Stomach (tissue), 4 donors: ENCODE results near the gene TRO.
A peak's percentile ranks its signal among the peaks of the same experiment; 100 is the strongest.

ENCODE experiments used
- CTCF ChIP-seq, 7 experiments: fragments of 450-650 bp in 4 of 7; fragments of 200-600 bp in 3 of 7; sonication (generic) in 3 of 7; IDR thresholded peaks; one replicate each; pipeline ENCODE4 v1.5.1; 2016 to 2019; ENCODE audit warnings: antibody characterized with exemption in 7 of 7, control low read depth in 2 of 7, mild to moderate bottlenecking in 1 of 7
- POLR2A ChIP-seq, 4 donors: fragments of 450-650 bp; IDR thresholded peaks; one replicate each; pipeline ENCODE4 v1.6.1; 2016; ENCODE audit warnings: antibody characterized with exemption in 4 of 4, control low read depth in 2 of 4, mild to moderate bottlenecking in 1 of 4, moderate library complexity in 1 of 4
- POLR2AphosphoS5 ChIP-seq, 3 donors: sonication (generic); formaldehyde crosslinking; IDR thresholded peaks; one replicate each; pipeline ENCODE4 v1.6.1; 2016; ENCODE audit warnings: antibody characterized with exemption in 3 of 3

- no peak for TF ChIP-seq POLR2A (IDR thresholded peaks at IDR 0.05)
- TF ChIP-seq CTCF (IDR thresholded peaks at IDR 0.05) = peak in 1 of 7 experiments; percentile 28
- TF ChIP-seq POLR2AphosphoS5 (IDR thresholded peaks at IDR 0.05) = no peak
These were observed 29.1 kb upstream of the TRO start for GRCh38 chrX:54891573-54891972.
